ENCODE results near the gene VHLL. TPM values are rescaled to one million over a fixed set of nuclear protein-coding genes. Genes with fewer than 3 reads are reported as not detected.

The VHLL gene
- total and polyA plus RNA-seq, 10 of the 15 experiments (the other 5 are each of a cell fraction or from before 2014, with no cell fraction given): 0.23 TPM; not detected in 9

DNA sequence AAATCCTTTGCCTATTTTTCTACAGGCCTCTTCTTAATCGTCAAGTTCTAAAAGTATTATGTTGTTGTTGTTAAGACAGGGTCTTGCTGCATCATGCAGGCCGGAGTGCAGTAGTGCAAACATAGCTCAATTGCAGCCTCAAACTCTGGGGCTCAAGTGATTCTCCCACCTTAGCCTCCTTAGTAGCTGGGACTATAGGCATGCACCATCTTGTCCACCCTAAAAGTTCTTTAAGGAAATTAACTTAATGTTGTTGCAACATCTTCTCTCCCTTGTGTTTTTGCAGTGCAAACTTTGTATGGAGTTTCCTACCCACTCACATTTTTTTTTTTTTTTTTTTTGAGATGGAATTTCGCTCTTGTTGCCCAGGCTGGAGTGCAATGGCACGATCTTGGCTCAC, 4.1 kb upstream of the VHLL start (continued):
- TF ChIP-seq, protein P1, sequence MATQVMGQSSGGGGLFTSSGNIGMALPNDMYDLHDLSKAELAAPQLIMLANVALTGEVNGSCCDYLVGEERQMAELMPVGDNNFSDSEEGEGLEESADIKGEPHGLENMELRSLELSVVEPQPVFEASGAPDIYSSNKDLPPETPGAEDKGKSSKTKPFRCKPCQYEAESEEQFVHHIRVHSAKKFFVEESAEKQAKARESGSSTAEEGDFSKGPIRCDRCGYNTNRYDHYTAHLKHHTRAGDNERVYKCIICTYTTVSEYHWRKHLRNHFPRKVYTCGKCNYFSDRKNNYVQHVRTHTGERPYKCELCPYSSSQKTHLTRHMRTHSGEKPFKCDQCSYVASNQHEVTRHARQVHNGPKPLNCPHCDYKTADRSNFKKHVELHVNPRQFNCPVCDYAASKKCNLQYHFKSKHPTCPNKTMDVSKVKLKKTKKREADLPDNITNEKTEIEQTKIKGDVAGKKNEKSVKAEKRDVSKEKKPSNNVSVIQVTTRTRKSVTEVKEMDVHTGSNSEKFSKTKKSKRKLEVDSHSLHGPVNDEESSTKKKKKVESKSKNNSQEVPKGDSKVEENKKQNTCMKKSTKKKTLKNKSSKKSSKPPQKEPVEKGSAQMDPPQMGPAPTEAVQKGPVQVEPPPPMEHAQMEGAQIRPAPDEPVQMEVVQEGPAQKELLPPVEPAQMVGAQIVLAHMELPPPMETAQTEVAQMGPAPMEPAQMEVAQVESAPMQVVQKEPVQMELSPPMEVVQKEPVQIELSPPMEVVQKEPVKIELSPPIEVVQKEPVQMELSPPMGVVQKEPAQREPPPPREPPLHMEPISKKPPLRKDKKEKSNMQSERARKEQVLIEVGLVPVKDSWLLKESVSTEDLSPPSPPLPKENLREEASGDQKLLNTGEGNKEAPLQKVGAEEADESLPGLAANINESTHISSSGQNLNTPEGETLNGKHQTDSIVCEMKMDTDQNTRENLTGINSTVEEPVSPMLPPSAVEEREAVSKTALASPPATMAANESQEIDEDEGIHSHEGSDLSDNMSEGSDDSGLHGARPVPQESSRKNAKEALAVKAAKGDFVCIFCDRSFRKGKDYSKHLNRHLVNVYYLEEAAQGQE (IDR thresholded peaks at IDR 0.05; ENCODE audit: low read depth, low read length): no peak
- TF ChIP-seq BCL11A (IDR thresholded peaks at IDR 0.05; ENCODE audit: low read depth, low read length) (no peak), NR2C2 (IDR thresholded peaks at IDR 0.05; ENCODE audit: borderline replicate concordance, control insufficient read depth, insufficient read length, low read depth) (no peak)
- TF ChIP-seq, protein P2, sequence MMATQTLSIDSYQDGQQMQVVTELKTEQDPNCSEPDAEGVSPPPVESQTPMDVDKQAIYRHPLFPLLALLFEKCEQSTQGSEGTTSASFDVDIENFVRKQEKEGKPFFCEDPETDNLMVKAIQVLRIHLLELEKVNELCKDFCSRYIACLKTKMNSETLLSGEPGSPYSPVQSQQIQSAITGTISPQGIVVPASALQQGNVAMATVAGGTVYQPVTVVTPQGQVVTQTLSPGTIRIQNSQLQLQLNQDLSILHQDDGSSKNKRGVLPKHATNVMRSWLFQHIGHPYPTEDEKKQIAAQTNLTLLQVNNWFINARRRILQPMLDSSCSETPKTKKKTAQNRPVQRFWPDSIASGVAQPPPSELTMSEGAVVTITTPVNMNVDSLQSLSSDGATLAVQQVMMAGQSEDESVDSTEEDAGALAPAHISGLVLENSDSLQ (IDR thresholded peaks at IDR 0.05): no peak

DNA sequence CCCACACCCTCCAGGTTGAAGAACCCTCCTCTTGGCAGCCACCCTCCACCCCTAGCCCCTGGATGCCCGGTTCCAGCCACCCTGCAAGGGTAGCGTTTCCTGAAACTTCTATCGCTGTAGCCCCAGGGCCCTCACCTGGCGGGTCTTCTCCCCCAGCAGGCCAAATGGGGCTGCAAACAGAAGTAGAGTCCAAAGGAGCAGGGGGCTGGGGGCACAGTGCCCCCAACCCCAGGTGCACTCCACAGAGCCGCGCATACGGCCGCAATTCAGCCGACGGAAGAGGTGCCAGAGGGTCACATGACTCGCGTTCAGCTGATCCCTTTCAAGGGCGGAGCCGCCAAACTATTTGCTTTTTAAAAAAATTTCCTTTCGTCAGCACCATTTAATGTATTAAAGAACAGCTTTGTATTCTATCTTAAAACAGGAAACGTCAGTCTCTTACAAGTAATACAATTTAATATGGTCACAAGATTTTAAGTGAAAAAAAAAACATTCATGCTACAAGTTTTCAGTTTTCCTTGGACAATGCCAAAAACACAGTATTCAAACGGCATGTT, 3.6 kb downstream of the VHLL start, which contains the start of gene GLMP:
Gene GLMP (minus strand): TSS at position 289 of the 557 bp plus-strand sequence. CDS start 34 bp downstream, at position 255.
- peaks cover 4% of the 10 kb centered on the region for H3K4me1 ChIP-seq (ENCODE audit: control insufficient read depth, insufficient read depth, low read length)
- H3K9me3 ChIP-seq (replicated peaks; ENCODE audit: control insufficient read depth, insufficient read depth, low read length): no peaks in the 10 kb centered on the region
- ChIA-PET SMC1A (ENCODE audit: uncharacterized antibody, unreplicated experiment) (interaction anchor here (0.9 to 1.4 kb wide), 4 partner anchors 12 to 69 kb away, joined by 3 to 7 read pairs (median 4); partner anchors contain the start of gene TMEM79), CTCF (interaction anchor here (1.6 kb wide), 1 partner anchor 13 kb away, joined by 7 read pairs; the partner anchor contains the start of gene SMG5), POLR2A (interaction anchor here (1.6 kb wide), 1 partner anchor 12 kb away, joined by 4 read pairs; the partner anchor contains the start of gene TMEM79), RAD21 (ENCODE audit: unreplicated experiment) (interaction anchor here (1.0 kb wide), 1 partner anchor 12 kb away, joined by 3 read pairs; no protein-coding TSS in a partner anchor)
- no peak within 1 kb of the TSS for H3K27ac ChIP-seq (ENCODE audit: control insufficient read depth, insufficient read depth)
- no peaks in the 10 kb centered on the region for H4K20me1 ChIP-seq (ENCODE audit: control insufficient read depth, insufficient read depth)
- H3K27me3 ChIP-seq (replicated peaks in 1 of 2; ENCODE audit: control insufficient read depth in 2 of 2, insufficient read depth in 2 of 2, low read length in 1 of 2): no peaks in the 10 kb centered on the region
- BruUV-seq (replicated peaks): no TSS peak
- H3K4me3 ChIP-seq: peak within 1 kb of the TSS; percentile 87
- 1% methylated on average over 17 of the region's 17 CpGs for WGBS (ENCODE audit: insufficient coverage, insufficient replicate concordance, low lambda C conversion rate, missing lambda C conversion rate)
- intact Hi-C loops (cut with micrococcal nuclease; ENCODE audit: unreplicated experiment): no loop called here
- no peaks in the 10 kb centered on the region for H3K79me2 ChIP-seq (ENCODE audit: control insufficient read depth, insufficient read depth, low read length)
- peak; percentile 66 for FAIRE-seq
- peak within 1 kb of the TSS; percentile 79 for H2AFZ ChIP-seq (ENCODE audit: control insufficient read depth, low read depth, low read length)
- no peak for DNase-seq (ENCODE audit: low read depth, low spot score)
- in situ Hi-C loops (cut with MboI): no loop called here
- ATAC-seq: peak; percentile 73
- H3K4me2 ChIP-seq (ENCODE audit: control insufficient read depth, insufficient read depth): peak within 1 kb of the TSS; percentile 86
- peak within 1 kb of the TSS; percentile 41 for H3K9ac ChIP-seq (ENCODE audit: control insufficient read depth, insufficient read depth, low read length)
- peaks cover 0 to 1% of the 10 kb centered on the region in 2 experiments; a peak in 1 of 4 replicates for H3K36me3 ChIP-seq (ENCODE audit: control insufficient read depth in 2 of 2, insufficient read depth in 2 of 2, low read length in 1 of 2)
- no peak for TF ChIP-seq TCF3 (IDR thresholded peaks at IDR 0.05; ENCODE audit: borderline replicate concordance, insufficient read depth, low read depth, low read length)
- TF ChIP-seq, protein P3, sequence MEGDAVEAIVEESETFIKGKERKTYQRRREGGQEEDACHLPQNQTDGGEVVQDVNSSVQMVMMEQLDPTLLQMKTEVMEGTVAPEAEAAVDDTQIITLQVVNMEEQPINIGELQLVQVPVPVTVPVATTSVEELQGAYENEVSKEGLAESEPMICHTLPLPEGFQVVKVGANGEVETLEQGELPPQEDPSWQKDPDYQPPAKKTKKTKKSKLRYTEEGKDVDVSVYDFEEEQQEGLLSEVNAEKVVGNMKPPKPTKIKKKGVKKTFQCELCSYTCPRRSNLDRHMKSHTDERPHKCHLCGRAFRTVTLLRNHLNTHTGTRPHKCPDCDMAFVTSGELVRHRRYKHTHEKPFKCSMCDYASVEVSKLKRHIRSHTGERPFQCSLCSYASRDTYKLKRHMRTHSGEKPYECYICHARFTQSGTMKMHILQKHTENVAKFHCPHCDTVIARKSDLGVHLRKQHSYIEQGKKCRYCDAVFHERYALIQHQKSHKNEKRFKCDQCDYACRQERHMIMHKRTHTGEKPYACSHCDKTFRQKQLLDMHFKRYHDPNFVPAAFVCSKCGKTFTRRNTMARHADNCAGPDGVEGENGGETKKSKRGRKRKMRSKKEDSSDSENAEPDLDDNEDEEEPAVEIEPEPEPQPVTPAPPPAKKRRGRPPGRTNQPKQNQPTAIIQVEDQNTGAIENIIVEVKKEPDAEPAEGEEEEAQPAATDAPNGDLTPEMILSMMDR (IDR thresholded peaks at IDR 0.05 in 2 of 3, conservative IDR thresholded peaks at IDR 0.05 in 1 of 3; ENCODE audit: control insufficient read depth in 2 of 3, extremely low read depth in 1 of 3, insufficient read depth in 1 of 3, low read depth in 3 of 3, low read length in 3 of 3): no peak
- peak; percentile 15 for TF ChIP-seq FOS (IDR thresholded peaks at IDR 0.05; ENCODE audit: borderline replicate concordance, extremely low read depth, insufficient read length)
- no peak for TF ChIP-seq SMAD5 (IDR thresholded peaks at IDR 0.05; ENCODE audit: low read depth)
- TF ChIP-seq TCF7 (IDR thresholded peaks at IDR 0.05; ENCODE audit: borderline replicate concordance): no peak
- TF ChIP-seq, protein P4, sequence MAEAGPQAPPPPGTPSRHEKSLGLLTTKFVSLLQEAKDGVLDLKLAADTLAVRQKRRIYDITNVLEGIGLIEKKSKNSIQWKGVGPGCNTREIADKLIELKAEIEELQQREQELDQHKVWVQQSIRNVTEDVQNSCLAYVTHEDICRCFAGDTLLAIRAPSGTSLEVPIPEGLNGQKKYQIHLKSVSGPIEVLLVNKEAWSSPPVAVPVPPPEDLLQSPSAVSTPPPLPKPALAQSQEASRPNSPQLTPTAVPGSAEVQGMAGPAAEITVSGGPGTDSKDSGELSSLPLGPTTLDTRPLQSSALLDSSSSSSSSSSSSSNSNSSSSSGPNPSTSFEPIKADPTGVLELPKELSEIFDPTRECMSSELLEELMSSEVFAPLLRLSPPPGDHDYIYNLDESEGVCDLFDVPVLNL (IDR thresholded peaks at IDR 0.05; ENCODE audit: low read depth, low read length): peak; percentile 88
- TF ChIP-seq, protein P2 (IDR thresholded peaks at IDR 0.05): no peak

All from GM12878 (cell line).